Measurements from ENCODE around the gene SOCS6.
"Not testable (repeated sequence)": the region's sequence is repeated elsewhere in the genome, so short reads cannot be mapped to it uniquely, and the experiment has no call there.

SOCS6 gene

DNA sequence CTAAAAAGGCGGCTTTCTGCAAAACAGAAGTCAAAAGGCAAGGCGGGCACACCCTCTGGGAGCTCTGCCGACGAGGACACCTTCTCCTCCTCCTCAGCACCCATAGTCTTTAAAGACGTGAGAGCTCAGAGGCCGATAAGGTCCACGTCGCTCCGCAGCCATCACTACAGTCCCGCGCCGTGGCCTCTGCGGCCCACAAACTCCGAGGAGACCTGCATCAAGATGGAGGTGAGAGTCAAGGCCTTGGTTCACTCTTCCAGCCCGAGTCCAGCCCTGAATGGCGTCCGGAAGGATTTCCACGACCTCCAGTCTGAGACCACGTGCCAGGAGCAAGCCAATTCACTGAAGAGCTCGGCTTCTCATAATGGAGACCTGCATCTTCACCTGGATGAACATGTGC, 36.1 kb downstream of the SOCS6 start:
- no peak for DNase-seq

DNA sequence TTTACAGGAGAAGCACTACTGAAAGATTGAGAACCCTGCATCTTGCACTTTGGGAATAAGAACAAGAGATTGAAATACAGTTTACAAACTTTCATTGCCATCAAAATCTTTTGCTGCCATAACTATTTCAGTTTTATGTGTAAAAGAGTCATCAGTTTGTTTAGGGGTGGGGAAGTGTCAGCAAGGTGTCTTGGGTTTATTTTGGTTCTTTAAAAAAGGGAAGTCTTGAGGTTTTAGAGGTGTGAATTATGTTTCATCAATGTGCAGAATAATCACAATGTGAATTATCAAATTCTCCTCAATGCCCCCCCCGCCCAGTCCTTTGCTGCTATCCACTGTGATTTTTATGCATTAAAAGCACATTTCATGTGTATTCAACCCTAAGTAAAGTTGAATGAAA, 37.4 kb downstream of the SOCS6 start:
- no peak for DNase-seq

- DNase-seq: no peak
Observed at GRCh38 chr18:70328169-70328568, 39.3 kb downstream of the SOCS6 start.

DNA sequence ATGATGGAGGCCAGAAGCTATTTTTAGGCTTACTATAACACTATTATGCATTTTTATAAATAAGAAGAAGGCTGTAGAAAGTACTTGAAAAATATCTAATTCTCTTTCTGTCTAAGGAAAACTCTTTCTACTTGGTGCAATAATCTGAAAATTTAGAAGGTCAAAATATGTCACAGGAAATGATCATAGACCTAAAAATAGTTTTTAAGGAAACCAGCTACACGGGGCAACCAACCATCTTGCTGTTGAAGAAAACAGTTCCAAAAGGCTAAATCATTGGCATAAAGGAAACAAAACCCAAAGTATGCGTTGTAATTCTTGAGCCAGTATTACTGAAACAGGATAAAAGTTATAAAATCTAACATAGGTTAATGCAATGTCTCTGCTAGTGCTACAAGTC, 40.2 kb downstream of the SOCS6 start:
- DNase-seq: no peak

GRCh38 chr18:70330887-70331286, 42.0 kb downstream of the SOCS6 start:
- no peak for DNase-seq

GRCh38 chr18:70331456-70332097, 42.7 kb downstream of the SOCS6 start:
- DNase-seq: no peak

DNA sequence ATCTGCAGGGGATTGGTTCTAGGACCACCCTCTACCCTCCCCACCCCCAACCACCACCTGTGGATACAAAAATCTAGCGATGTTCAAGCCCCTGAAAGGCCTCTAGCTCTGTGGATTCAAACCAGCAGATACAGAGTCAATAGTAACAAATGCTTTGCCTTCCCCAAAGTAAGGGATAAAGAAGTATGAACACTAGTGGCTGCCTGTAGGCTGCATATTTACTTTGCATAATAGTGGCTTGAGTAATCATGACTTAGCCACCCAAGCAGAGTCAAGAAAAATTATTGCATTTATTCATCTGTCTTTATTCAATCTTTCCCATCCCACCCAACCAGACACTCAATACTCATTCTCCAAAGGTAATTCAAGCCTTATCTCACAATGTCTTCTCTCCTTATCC, 43.8 kb downstream of the SOCS6 start:
- peak; percentile 55 for DNase-seq

DNA sequence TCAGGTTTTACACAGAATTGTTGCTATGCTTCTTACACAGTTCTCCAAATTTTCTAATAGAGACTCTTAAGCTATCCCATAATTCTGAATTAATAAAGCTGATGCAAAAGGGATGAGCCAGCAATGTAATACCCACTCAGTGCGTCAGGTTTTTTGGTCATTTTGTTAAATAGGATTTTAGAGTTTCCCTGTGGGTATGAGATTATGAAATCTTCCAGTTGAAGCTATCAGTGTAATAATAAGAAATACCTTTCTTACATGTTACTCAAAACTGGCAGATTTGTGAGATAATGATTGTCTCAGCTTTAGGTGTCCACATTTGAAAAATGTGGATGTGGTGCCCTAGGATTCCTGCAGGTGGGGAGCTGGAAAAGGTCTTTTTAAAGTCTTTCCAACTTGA, 44.5 kb downstream of the SOCS6 start:
- DNase-seq: no peak

- DNase-seq: peak; percentile 98
Observed at GRCh38 chr18:70333757-70334156, 44.9 kb downstream of the SOCS6 start.

DNA sequence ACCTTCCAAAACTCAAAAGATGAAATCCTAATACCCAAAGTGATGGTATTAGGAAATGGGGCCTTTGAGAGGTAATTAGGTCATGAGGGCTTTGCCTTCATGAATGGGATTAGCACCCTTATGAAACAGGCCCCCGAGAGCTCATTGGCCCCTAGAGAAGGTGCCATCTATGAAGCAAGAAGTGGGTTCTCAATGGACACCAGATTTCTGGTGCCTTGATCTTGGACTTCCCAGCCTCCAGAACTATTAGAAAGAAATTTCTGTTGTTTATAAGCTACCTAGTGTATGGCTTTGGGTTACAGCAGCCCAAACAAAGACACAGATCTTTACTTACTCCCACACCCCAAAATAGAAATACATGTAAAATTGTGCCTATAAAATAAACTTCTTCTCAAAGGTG, 45.4 kb downstream of the SOCS6 start:
- no peak for DNase-seq

- no peak for DNase-seq
Observed at GRCh38 chr18:70334728-70335329, 46.0 kb downstream of the SOCS6 start.

DNA sequence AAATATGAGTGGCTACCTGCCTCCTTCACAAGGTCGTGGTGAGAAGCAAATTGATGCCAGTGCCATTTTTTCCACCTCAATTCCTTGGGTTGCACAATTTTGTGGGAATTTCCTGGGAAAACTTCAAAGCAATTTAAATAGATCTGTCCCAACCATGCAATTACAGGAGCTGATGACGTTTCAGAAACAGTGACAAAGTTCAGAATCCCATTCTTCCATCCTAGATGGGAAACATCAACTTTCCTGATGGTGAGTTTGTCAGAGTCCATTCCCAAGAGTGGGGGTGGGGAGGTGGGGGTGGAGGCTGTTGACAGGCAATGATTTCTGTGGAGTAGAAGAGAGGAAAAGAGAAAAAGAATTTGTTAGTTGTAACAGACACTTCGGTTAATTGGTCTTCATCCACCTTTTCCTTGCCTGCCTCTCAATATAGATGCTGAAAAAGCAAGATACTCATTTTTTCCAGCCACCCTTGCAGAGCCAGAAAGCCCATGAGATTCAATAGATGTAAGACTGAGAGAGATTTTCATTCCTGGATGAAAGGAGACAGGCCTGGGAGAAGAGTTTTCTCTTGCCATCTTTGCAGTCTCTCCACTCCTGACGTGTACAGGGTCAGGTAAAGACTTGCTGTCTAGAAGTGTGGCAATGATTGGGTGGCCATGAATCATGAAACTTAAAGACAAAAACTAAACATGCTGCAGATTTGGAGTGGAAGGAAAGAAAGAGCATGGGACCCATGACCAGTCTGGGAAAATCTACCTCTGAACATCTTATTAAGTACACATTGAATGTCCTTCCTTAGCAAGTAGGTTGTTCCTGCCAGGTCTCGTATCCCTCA, 47.3 kb downstream of the SOCS6 start:
- DNase-seq: no peak

- peak; percentile 85 for DNase-seq
Observed at GRCh38 chr18:70337139-70337972, 48.5 kb downstream of the SOCS6 start.

GRCh38 chr18:70338890-70339289, 50.0 kb downstream of the SOCS6 start:
- DNase-seq: no peak

- no peak for DNase-seq
Observed at GRCh38 chr18:70339915-70340314, 51.1 kb downstream of the SOCS6 start.

DNA sequence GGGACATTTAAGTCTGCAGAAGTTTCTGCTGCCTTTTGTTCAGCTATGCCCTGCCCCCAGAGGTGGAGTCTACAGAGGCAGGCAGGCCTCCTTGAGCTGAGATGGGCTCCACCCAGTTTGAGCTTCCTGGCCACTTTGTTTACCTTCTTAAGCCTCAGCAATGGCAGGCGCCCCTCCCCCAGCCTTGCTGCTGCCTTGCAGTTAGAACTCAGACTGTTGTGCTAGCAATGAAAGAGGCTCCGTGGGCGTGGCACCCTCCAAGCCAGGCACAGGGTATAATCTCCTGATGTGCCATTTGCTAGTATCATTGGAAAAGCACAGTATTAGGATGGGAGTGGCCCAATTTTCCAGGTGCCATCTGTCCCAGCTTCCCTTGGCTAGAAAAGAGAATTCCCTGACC, 59.6 kb downstream of the SOCS6 start:
- DNase-seq: not testable (repeated sequence)

GRCh38 chr18:70349316-70349715, 60.5 kb downstream of the SOCS6 start:
- DNase-seq: no peak

DNA sequence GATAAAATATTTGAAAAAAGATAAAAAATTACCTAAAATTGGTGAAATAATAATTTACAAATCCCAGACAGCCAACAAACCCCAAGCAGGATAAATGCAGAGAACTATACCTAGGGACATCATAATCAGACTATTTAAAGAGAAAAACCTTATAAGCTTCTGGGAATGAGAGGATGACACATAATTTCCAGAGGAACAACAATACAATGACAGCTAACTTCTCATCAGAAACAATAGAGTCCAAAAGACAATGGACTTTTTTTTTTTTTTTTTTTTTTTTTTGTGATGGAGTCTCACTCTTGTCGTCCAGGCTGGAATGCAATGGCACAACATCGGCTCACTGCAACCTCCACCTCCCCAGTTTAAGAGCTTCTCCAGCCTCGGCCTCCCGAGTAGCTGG, 65.2 kb downstream of the SOCS6 start:
- DNase-seq: no peak

GRCh38 chr18:70354771-70355170, 65.9 kb downstream of the SOCS6 start:
- DNase-seq: no peak

- no peak for DNase-seq
Observed at GRCh38 chr18:70355620-70356385, 67.0 kb downstream of the SOCS6 start.

- DNase-seq: peak; percentile 88
Observed at GRCh38 chr18:70358105-70358406, 69.2 kb downstream of the SOCS6 start.

DNA sequence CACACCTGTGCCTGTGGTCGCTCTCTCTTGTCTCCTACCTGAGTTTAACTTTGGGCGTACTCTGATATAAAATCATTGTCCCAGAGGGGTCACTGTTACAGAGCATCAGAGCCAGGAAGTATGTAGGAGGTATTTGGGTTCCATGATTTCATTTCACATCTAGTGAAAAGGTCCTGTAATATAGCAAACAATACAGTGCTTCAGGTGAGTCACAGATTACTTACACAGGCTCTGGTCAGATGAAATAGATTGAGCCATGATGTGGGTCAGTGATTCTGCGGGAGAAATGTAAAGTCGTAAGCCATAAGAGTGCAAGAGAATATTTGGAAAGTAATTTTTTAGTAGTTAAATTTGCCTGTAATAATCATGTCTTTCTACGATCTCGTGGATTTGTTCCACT, 70.2 kb downstream of the SOCS6 start:
- DNase-seq: no peak

All from fibroblast of skin of abdomen (primary cell).